T47D (cell line): ENCODE results near the gene STX19.

Experiments
- DNase-seq, 2 experiments: peaks; one replicate each; pipeline versions ENCODE4 v3.0.0 to v3.0.0-alpha.2; 2011 to 2012; ENCODE audit warnings: low read depth in 1 of 2, low spot score in 1 of 2
- JUND ChIP-seq: IDR thresholded peaks from 2 replicates; pipeline ENCODE4 v1.6.1; 2012; ENCODE audit warnings: low read depth
- in situ Hi-C: cut with HindIII; loops from 2 replicates; pipeline ENCODE4 v1.10.0; 2016; ENCODE audit warnings: low sequenced_read_pairs, low pct_unique_long_range_greater_than_20kb

Gene STX19, protein sequence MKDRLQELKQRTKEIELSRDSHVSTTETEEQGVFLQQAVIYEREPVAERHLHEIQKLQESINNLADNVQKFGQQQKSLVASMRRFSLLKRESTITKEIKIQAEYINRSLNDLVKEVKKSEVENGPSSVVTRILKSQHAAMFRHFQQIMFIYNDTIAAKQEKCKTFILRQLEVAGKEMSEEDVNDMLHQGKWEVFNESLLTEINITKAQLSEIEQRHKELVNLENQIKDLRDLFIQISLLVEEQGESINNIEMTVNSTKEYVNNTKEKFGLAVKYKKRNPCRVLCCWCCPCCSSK

DNA sequence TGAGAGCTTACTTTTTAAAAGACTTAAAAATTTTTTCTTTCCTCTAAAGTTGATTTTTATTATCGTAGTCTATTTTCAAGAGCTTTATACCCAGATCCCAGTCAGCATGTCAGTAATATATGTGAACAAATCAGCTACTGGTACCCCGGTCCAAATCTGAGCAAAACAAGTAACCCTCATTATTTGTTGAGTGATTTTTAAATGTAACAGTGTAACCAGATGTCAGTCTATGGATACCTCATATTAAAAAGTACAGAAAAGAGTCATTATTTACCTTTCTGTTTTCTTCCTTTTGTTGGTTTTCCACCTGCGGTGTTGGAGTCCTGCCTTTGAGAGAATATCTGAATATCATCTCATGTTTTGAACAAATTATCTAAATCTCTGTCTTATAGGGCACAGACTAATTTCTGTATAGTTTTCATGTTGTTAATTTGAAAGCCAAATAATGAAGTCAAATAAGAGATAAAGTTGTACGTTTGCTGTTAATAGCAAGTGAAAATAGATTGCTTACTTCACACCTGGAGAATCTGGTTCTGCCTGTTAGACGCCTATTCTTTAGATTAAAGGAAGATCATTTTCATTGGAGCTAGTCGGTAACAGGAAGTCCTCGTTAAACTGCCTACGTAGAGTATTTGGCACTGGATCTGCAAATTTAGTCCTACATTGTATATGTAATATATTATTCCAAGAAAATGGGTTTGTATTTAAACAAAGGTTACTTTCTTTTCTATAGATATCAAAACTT lies at the start of gene STX19:
TSS of gene STX19 (minus strand) at position 505 of the 745 bp plus-strand sequence. CDS start 13,328 bp downstream, outside the sequence.
- DNase-seq, result peak; percentile 55 to 89
- peak; percentile 68; the same call in 1 of the 2 replicates for TF ChIP-seq JUND
- in situ Hi-C loops, result no loop called here

DNA sequence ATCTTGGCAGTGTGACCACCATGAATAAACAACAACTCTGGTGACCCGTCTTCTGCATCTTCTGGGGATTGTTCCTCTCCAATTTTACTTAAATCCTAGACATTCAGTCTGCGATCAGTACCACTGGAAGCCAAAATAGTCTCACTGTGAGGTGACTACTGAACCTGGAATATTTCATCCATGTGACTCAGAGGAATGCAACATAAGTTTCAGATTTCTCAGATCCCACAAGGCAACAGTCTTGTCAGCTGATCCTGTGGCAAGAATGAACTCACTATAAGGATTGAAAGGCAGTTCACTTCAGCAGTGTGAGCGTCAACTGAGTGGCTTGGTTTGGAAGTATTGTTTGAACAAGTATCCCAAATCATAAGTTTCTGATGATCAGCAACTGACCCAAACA lies 47.7 kb upstream of the STX19 start:
- DNase-seq, result no peak
- in situ Hi-C loops, result no loop called here
- no peak for TF ChIP-seq JUND

DNA sequence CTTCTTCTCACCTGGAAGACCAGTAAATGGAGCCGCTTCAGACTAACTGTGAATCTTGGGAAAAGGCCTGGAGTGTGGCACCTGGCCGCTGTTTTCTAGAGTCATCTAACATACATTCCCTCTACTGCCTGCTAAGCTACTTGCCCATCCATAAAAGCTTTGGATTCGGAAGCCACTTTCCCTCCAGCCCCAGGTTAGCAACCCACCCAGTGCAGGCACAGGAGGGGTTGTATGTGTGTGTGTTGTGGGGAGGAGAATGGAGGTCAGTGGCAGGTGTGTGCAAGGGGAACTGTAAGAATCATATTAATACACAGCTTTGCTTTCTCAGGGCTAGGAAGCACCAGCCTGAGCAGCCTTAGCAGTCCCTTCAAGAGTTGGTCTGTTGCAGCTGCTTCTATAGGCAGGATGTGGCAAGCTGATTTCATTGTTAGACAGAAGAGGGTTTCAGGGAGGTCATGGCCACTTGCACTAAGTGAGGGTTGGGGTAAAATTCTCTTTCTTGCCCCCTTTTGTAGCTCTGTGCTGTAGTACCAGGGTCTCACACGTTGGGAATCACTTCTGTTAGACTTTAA lies 43.4 kb upstream of the STX19 start:
- no peak for TF ChIP-seq JUND
- no peak for DNase-seq
- in situ Hi-C loops, result no loop called here

DNA sequence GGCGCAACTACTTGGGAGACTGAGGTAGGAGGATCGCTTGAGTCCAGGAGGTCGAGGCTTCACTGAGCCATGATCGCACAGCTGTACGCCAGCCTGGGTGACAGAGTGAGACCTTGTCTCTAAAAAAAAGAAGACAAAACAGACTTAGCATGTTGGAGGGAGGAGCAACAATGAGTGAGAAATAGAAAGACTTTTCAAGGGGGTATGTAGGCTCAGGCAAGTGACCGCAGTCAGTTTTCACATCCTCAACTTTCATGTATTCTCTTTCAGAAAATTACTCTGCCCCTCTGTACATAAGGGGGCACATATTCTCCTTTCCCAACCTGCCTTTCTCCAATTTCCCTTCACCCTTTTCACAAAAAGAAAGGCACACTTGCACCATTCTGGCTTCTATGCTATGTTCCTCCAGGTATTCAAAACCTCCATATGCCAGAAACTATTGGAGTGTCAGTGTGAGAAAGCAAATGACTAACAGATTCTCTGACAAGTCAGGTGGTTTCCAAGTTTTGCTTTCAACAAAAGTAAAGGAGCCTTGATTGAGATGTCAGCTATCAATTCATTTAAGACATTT lies 42.0 kb upstream of the STX19 start:
- no peak for TF ChIP-seq JUND
- in situ Hi-C loops, result no loop called here
- DNase-seq, result no peak

DNA sequence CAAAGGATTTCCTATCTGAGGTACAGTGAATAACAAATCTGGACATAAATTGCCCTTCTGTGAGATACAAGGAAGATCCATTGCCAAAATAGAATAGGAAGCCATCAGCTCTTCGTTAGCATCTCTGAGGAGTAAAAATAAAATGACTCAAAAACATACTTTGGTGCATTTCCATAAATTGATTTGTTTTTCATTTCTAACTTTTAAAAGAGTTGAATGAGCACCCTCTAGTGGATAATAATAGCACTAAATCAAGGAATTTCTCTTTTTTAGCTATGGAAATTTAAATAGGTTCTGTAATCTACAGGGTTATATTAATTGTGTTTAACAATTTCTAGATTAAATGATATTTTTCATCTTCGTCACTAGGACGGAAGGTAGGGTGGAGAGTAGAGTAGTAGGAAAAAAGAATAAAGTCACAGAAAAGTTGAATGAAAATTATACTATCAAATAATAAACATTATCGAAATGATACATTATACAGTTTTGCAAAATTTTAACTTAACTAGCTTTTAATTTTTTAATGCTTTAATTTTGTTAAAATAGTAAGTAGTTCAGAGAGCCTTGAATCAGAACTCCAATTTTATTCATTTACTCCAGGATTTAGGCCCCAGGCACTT lies 40.9 kb upstream of the STX19 start:
- in situ Hi-C loops, result no loop called here
- DNase-seq, result peak in 1 of 2 experiments; percentile 10
- TF ChIP-seq JUND, result no peak

DNA sequence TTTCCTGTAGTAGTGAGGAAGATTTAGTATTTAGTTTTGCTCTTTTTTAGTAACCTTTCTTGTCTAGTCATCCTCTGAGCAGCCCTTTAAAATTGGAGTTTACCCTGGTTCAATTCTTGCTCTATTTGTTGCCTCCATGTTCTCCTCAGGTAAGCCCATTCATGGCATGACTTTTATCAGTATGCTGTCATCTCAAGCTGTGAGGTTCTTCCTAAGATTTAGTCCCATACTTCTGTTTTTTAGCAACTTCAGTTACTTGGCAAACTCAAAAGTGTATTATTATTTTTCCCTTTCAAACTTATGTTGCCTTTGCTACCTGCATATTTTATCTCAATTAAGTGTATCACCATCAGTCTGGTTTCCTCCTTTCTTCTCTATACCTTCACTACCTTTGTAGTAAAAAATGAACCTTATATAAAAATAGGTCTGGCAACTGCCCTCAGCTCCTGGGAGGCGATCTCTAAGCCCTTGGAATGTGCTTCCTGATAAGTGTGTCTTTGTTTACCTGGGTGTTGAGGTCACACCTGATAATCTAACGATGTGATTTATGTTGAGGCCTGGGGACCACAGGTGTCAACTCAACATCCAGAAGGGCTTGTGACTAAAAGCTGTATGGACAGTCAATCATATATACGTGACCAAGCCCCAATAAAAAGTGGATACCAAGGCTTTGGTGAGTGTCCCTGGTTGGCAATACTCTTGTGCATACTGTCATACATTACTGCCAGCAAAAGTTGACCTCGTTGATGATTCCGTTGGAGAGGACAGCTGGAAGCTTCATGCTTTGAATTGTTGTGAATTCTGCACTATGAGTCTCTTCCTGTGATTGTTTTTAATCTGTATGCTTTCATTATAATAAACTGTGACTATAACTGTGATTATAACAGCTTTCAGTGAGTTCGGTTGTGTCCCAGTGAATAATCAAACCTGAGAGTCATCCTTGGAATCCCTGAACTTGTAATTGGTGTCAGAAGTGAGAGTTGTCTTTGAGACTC lies 38.4 kb upstream of the STX19 start:
- in situ Hi-C loops, result no loop called here
- no peak for TF ChIP-seq JUND
- no peak for DNase-seq

DNA sequence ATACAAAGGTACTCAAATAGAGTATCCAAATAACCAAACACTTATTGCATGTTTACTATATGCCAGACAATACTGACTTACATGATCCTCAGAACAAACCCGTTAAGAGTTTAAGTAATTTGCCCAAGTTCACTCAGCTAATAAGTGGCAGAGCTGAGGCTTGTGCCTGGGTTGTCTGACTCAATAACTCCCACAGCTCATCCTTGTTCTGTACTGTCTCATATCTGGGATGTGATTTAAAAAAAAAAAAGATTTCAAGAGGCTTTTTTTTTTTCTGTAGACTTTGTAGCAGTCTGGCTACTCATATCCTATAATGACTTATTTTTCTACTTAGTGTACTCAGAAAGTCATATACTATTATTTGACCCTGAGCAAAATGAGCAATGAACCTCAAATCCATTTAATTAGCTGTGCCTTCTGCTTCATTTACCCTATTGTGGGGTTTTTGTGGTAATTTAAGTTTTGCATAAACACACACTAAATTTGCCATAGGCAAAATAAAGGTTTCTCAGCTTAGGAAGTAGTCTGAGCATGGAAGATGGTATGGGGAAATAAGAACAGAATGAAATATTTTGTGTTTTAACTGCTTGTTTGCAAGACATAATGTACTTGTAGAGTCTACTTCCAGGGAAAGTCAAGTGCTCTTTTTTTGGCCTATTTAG lies 37.6 kb upstream of the STX19 start:
- TF ChIP-seq JUND, result no peak
- in situ Hi-C loops, result no loop called here
- DNase-seq, result no peak

DNA sequence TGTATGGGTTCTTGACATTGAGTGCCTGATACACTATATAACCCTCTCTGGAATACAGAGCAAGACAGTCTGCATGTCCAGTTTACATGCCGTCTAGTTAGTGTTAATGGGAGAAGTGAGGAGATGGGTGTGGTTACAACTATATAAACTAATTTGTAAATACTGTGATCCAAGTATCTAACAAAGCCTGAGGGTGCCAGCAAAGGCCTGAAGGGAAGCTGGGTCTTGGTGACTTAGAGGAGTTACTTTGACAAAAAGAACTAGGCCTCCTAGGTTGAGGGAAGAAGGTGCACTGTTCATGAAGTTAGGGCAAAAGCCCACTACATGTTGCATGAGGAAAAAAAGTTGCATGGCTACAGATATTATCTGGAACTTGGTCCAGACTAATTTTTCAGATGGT lies 36.7 kb upstream of the STX19 start:
- TF ChIP-seq JUND, result no peak

DNA sequence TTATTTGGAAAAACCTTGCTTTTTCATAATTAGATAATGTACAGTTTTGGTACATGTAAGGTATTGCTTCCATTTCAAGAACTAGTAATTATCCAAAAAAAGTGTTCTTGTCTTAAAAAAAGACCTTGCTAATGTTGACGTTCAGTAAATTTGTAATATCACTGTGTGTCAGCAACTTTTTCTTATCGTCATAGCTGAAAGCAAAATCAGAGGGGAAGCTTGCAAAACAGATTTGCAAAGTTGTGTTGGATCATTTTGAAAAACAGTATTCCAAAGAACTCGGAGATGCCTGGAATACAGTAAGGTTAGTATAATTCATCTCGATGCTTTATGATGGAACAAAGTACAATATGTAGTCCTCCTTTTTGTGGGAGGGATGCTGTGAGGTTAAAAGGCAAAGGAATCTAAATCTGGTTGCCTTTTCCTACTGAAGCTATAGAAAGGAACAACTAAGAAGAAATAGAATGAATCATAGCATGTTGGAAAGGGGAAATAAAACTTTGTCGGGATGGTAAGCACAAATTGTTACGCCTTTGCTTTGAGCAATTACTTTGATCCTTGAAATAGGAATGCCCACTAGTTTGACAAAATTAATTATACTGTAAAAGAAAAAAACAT lies 36.0 kb upstream of the STX19 start:
- DNase-seq, result no peak
- TF ChIP-seq JUND, result no peak
- in situ Hi-C loops, result no loop called here

More for the DNA sequence above, 36.7 kb upstream of the STX19 start:
- no peak for DNase-seq
- in situ Hi-C loops, result no loop called here

DNA sequence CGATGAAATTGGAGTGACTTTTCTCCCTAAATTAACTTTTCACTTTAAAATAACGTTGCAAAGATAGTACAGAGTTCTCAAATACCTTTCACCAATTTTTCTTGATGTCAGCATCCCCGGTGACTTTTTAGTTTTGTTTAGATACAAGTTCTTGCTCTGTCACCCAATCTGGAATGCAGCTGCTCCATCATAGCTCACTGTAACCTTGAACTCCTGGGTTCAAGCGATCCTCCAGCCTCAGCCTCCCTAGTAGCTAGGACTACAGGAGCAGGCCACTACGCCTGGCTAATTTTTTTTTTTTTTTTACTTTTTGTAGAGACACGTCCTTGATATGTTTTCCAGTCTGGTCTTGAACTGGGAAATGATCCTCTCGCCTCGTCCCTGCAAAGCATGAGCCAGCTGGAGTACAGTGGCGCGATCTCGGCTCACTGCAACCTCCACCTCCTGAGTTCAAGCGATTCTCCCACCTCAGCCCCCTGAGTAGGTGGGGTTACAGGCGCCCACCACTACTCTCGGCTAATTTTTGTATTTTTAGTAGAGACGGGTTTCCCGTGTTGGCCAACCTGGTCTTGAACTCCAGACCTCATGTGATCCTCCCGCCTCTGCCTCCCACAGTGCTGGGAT lies 35.2 kb upstream of the STX19 start:
- in situ Hi-C loops, result no loop called here
- no peak for TF ChIP-seq JUND
- DNase-seq, result no peak
